GM12878 (cell line): ENCODE data around the gene KIF1C.

Source experiments
- BCL3 ChIP-seq: IDR thresholded peaks from 2 replicates; pipeline ENCODE4 v1.6.1; 2011; ENCODE audit warnings: borderline replicate concordance, low read depth, mild to moderate bottlenecking, moderate library complexity, low read length; ENCODE audit not compliant: insufficient read depth, poor library complexity, severe bottlenecking
- CTCF ChIP-seq, 3 experiments: IDR thresholded peaks in 2 of 3; conservative IDR thresholded peaks in 1 of 3; 2 replicates each; pipeline ENCODE4 v1.5.1; 2011; ENCODE audit warnings: low read depth in 3 of 3, low read length in 3 of 3, mild to moderate bottlenecking in 3 of 3, control low read depth in 2 of 3, moderate library complexity in 2 of 3, inconsistent platforms in 1 of 3, mixed read lengths in 1 of 3; ENCODE audit not compliant: control insufficient read depth in 2 of 3, insufficient read depth in 1 of 3; ENCODE audit errors: extremely low read depth in 1 of 3
- ETV6 ChIP-seq, 2 experiments: fragments of 450-650 bp in 1 of 2; IDR thresholded peaks in 1 of 2; conservative IDR thresholded peaks in 1 of 2; 2 replicates each; pipeline ENCODE4 v1.6.1; 2014; ENCODE audit warnings: antibody characterized with exemption in 1 of 2, borderline replicate concordance in 1 of 2, low read depth in 1 of 2, mild to moderate bottlenecking in 1 of 2, moderate library complexity in 1 of 2
- EZH2 ChIP-seq: IDR thresholded peaks from 2 replicates; pipeline ENCODE4 v1.6.1; 2012; ENCODE audit warnings: low read depth, mild to moderate bottlenecking, control low read depth, inconsistent platforms, low read length, borderline replicate concordance; ENCODE audit not compliant: control insufficient read depth
- MXI1 ChIP-seq: fragments of 150-350 bp; IDR thresholded peaks from 2 replicates; pipeline ENCODE4 v1.6.1; 2011; ENCODE audit warnings: low read depth, mild to moderate bottlenecking, inconsistent platforms, low read length, improper control_type of control experiment
- NR2C2 ChIP-seq: IDR thresholded peaks from 2 replicates; pipeline ENCODE4 v1.6.1; 2011; ENCODE audit warnings: borderline replicate concordance, low read depth; ENCODE audit not compliant: control insufficient read depth, insufficient read length
- POLR2AphosphoS5 ChIP-seq: IDR thresholded peaks from 2 replicates; pipeline ENCODE4 v1.6.1; 2011; ENCODE audit warnings: mild to moderate bottlenecking, low read length, inconsistent platforms
- RAD51 ChIP-seq: fragments of 450-650 bp; IDR thresholded peaks from 2 replicates; pipeline ENCODE4 v1.6.1; 2016; ENCODE audit warnings: moderate library complexity, mild to moderate bottlenecking, inconsistent platforms
- TBL1XR1 ChIP-seq: IDR thresholded peaks from 2 replicates; pipeline ENCODE4 v1.6.1; 2012; ENCODE audit warnings: low read depth, low read length, improper control_type of control experiment
- ZBTB33 ChIP-seq: fragments of 450-650 bp; IDR thresholded peaks from 2 replicates; pipeline ENCODE4 v1.6.1; 2017; ENCODE audit warnings: mild to moderate bottlenecking

- no peak for TF ChIP-seq ZBTB33
- TF ChIP-seq POLR2AphosphoS5 = no peak
- no peak for TF ChIP-seq ETV6 (conservative IDR thresholded peaks at IDR 0.05 in 1 of 2, IDR thresholded peaks at IDR 0.05 in 1 of 2; ENCODE audit: borderline replicate concordance in 1 of 2, low read depth in 1 of 2)
- TF ChIP-seq EZH2 = no peak
- TF ChIP-seq MXI1 = no peak
- TF ChIP-seq TBL1XR1 = no peak
- TF ChIP-seq NR2C2 = no peak
- no peak for TF ChIP-seq RAD51
- TF ChIP-seq BCL3 = no peak
- TF ChIP-seq CTCF (IDR thresholded peaks at IDR 0.05 in 2 of 3, conservative IDR thresholded peaks at IDR 0.05 in 1 of 3; ENCODE audit: control insufficient read depth in 2 of 3, extremely low read depth in 1 of 3, insufficient read depth in 1 of 3, low read depth in 3 of 3, low read length in 3 of 3) = no peak
Observed at GRCh38 chr17:5024604-5025003, 26.9 kb downstream of the KIF1C start.
